Ishikawa (cell line): ENCODE results near the gene MAP4K5.

ENCODE experiments used
- CEBPB ChIP-seq: IDR thresholded peaks from 2 replicates; pipeline ENCODE4 v1.6.1; 2012
- CREB1 ChIP-seq: IDR thresholded peaks from 2 replicates; pipeline ENCODE4 v1.6.1; 2012; ENCODE audit warnings: low read depth
- EGR1 ChIP-seq: IDR thresholded peaks from 2 replicates; pipeline ENCODE4 v1.6.1; 2012
- EP300 ChIP-seq: IDR thresholded peaks from 2 replicates; pipeline ENCODE4 v1.6.1; 2012; ENCODE audit warnings: borderline replicate concordance
- FOXM1 ChIP-seq: IDR thresholded peaks from 2 replicates; pipeline ENCODE4 v1.6.1; 2012; ENCODE audit warnings: low read depth, borderline replicate concordance
- MAX ChIP-seq: IDR thresholded peaks from 2 replicates; pipeline ENCODE4 v1.6.1; 2012
- NFIC ChIP-seq: IDR thresholded peaks from 2 replicates; pipeline ENCODE4 v1.6.1; 2012
- RAD21 ChIP-seq: IDR thresholded peaks from 2 replicates; pipeline ENCODE4 v1.6.1; 2012; ENCODE audit warnings: low read depth
- REST ChIP-seq: IDR thresholded peaks from 2 replicates; pipeline ENCODE4 v1.6.1; 2012; ENCODE audit warnings: low read depth, mild to moderate bottlenecking
- TAF1 ChIP-seq: IDR thresholded peaks from 2 replicates; pipeline ENCODE4 v1.6.1; 2012; ENCODE audit warnings: low read depth, mild to moderate bottlenecking
- TCF12 ChIP-seq: IDR thresholded peaks from 2 replicates; pipeline ENCODE4 v1.6.1; 2012; ENCODE audit warnings: low read depth
- TEAD4 ChIP-seq: IDR thresholded peaks from 2 replicates; pipeline ENCODE4 v1.6.1; 2012
- USF1 ChIP-seq: IDR thresholded peaks from 2 replicates; pipeline ENCODE4 v1.6.1; 2012
- YY1 ChIP-seq: IDR thresholded peaks from 2 replicates; pipeline ENCODE4 v1.6.1; 2012; ENCODE audit warnings: low read depth
- ZBTB7A ChIP-seq: IDR thresholded peaks from 2 replicates; pipeline ENCODE4 v1.6.1; 2012; ENCODE audit warnings: low read depth

The MAP4K5 gene

GRCh38 chr14:50489851-50490250 lies 42.5 kb downstream of the MAP4K5 start:
- TF ChIP-seq CREB1 (no peak), MAX (no peak), TAF1 (no peak), RAD21 (no peak)

GRCh38 chr14:50488521-50488920 lies 43.8 kb downstream of the MAP4K5 start:
- TF ChIP-seq TEAD4 (no peak), REST (no peak), YY1 (no peak), ZBTB7A (no peak), MAX (no peak), RAD21 (no peak), NFIC (no peak), EP300 (no peak), TCF12 (no peak), CREB1 (no peak), TAF1 (no peak), USF1 (no peak), FOXM1 (no peak), EGR1 (no peak), CEBPB (no peak)

GRCh38 chr14:50479041-50479440 lies 53.3 kb downstream of the MAP4K5 start:
- no peak for TF ChIP-seq MAX

GRCh38 chr14:50477760-50478159 lies 54.6 kb downstream of the MAP4K5 start:
- TF ChIP-seq USF1 (no peak), FOXM1 (no peak), ZBTB7A (no peak)

- TF ChIP-seq EGR1 (no peak), YY1 (no peak), TEAD4 (no peak)
These were observed 56.2 kb downstream of the MAP4K5 start for GRCh38 chr14:50476134-50476533.

- TF ChIP-seq TCF12 = no peak
- TF ChIP-seq CREB1 = no peak
- no peak for TF ChIP-seq RAD21
- TF ChIP-seq REST = no peak
- no peak for TF ChIP-seq ZBTB7A
- TF ChIP-seq CEBPB = no peak
These were observed 56.9 kb downstream of the MAP4K5 start for GRCh38 chr14:50475460-50475859.

- TF ChIP-seq CREB1 = no peak
- TF ChIP-seq EGR1 = no peak
- TF ChIP-seq YY1 = no peak
- no peak for TF ChIP-seq RAD21
- no peak for TF ChIP-seq MAX
- no peak for TF ChIP-seq REST
These were observed 60.4 kb downstream of the MAP4K5 start for GRCh38 chr14:50471838-50472465.
